OCI-LY1 (cell line): Measurements from ENCODE around the gene ZFPL1.

Source experiments
- H2AFZ ChIP-seq: fragments of 200-600 bp; sonication (generic), shearing (Covaris generic); 2 replicates; pipeline ENCODE4 v1.6.0; 2014; ENCODE audit warnings: antibody characterized with exemption, mild to moderate bottlenecking, low read length
- H3F3A ChIP-seq: fragments of 200-600 bp; sonication (generic), shearing (Covaris generic); 2 replicates; pipeline ENCODE4 v1.6.0; 2014; ENCODE audit warnings: mild to moderate bottlenecking, antibody characterized with exemption, low read length, moderate library complexity; ENCODE audit not compliant: insufficient read depth
- H3K27ac ChIP-seq: fragments of 200-600 bp; sonication (generic); 2 replicates; pipeline ENCODE4 v1.5.1; 2014; ENCODE audit warnings: low read length, mixed run types, mild to moderate bottlenecking, low read depth; ENCODE audit not compliant: poor library complexity, severe bottlenecking
- H3K27me3 ChIP-seq: fragments of 200-600 bp; sonication (generic); 2 replicates; pipeline ENCODE4 v1.6.0; 2014; ENCODE audit warnings: antibody characterized with exemption, mild to moderate bottlenecking, low read length, moderate library complexity; ENCODE audit not compliant: insufficient read depth
- H3K36me3 ChIP-seq: fragments of 200-600 bp; sonication (generic); 2 replicates; pipeline ENCODE4 v1.6.1; 2014; ENCODE audit warnings: mild to moderate bottlenecking, antibody characterized with exemption, low read length, moderate library complexity, mixed read lengths; ENCODE audit not compliant: insufficient read depth
- H3K4me1 ChIP-seq: fragments of 200-600 bp; sonication (generic); 2 replicates; pipeline ENCODE4 v1.5.1; 2014; ENCODE audit warnings: mild to moderate bottlenecking, low read length, moderate library complexity; ENCODE audit not compliant: insufficient read depth, severe bottlenecking
- H3K4me2 ChIP-seq: fragments of 200-600 bp; sonication (generic), shearing (Covaris generic); 2 replicates; pipeline ENCODE4 v1.6.1; 2014; ENCODE audit warnings: low read length
- H3K4me3 ChIP-seq: fragments of 200-600 bp; sonication (generic); 2 replicates; pipeline ENCODE4 v1.5.1; 2014; ENCODE audit warnings: low read length, low read depth, mild to moderate bottlenecking, mixed read lengths; ENCODE audit not compliant: poor library complexity, severe bottlenecking
- H3K79me2 ChIP-seq: fragments of 200-600 bp; shearing (Covaris generic); 2 replicates; pipeline ENCODE4 v1.6.1; 2016; ENCODE audit warnings: mixed run types, low read length, mixed read lengths; ENCODE audit not compliant: insufficient read depth
- H3K9ac ChIP-seq: fragments of 200-600 bp; sonication (generic), shearing (Covaris generic); 2 replicates; pipeline ENCODE4 v1.6.1; 2014; ENCODE audit warnings: mild to moderate bottlenecking, low read length, mixed read lengths
- H3K9me2 ChIP-seq: fragments of 200-600 bp; sonication (generic), shearing (Covaris generic); 2 replicates; pipeline ENCODE4 v1.6.1; 2014; ENCODE audit warnings: low read depth, mild to moderate bottlenecking, low read length, mixed read lengths
- H3K9me3 ChIP-seq: fragments of 200-600 bp; shearing (Covaris generic); 2 replicates; pipeline ENCODE4 v1.6.1; 2014; ENCODE audit warnings: low read length, mixed read lengths
- H4K20me1 ChIP-seq: fragments of 200-600 bp; sonication (generic), shearing (Covaris generic); 2 replicates; pipeline ENCODE4 v1.6.0; 2016; ENCODE audit warnings: mild to moderate bottlenecking, low read length; ENCODE audit not compliant: insufficient read depth
- EZH2 ChIP-seq: fragments of 200-600 bp; sonication (generic), shearing (Covaris generic); IDR thresholded peaks from 2 replicates; pipeline ENCODE4 v1.8.0; 2017; ENCODE audit warnings: borderline replicate concordance, mixed run types, mild to moderate bottlenecking, antibody characterized with exemption, low read length, moderate library complexity, mixed read lengths
- TF ChIP-seq, protein P1 (sequence below): fragments of 200-600 bp; sonication (generic), shearing (Covaris generic); IDR thresholded peaks from 2 replicates; pipeline ENCODE4 v1.5.1; 2017; ENCODE audit warnings: mild to moderate bottlenecking, antibody characterized with exemption, low read length, moderate library complexity, mixed read lengths

ZFPL1 gene

DNA sequence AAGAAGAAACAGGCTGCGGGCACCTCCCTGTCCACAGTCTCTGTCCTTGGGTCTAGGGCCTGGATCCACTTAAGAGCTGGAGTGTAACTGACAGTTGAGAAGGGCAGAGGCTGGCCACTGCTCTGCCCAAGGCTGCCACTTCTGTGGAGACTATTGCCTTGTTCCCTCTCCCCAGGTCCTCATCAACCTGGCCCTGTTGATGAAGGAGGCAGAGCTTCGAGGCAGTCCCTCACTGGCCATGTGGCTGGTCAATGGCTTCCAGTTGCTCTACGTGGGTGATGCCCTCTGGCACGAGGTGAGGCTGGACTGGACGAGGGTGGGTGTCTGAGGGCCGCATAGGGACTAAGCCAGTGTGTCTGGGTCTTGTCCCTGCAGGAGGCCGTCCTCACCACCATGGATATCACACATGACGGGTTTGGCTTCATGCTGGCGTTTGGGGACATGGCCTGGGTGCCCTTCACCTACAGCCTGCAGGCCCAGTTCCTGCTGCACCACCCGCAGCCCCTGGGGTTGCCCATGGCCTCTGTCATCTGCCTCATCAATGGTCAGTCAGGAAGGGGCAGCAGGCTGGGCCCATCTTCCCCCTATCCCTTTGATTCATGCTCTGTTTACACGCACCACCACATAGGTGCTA lies 30.6 kb downstream of the ZFPL1 start:
- Histone ChIP-seq H3K27ac (peak overlapping the region; percentile 98), H2AFZ (no peak overlapping the region), H3F3A (0 out of 2 replicates have a peak, but pooled peaks cover 5% of the 10 kb centered on the region), H3K4me3 (no peak overlapping the region), H3K9ac (no peak overlapping the region), H3K36me3 (peaks cover 50% of the 10 kb centered on the region), H3K27me3 (no peaks in the 10 kb centered on the region), H4K20me1 (no peaks in the 10 kb centered on the region), H3K79me2 (no peaks in the 10 kb centered on the region), H3K4me2 (no peak overlapping the region), H3K9me3 (no peaks in the 10 kb centered on the region), H3K4me1 (peaks cover 57% of the 10 kb centered on the region), H3K9me2 (no peaks in the 10 kb centered on the region)
- TF ChIP-seq EZH2 = no peak
- TF ChIP-seq, protein P1, sequence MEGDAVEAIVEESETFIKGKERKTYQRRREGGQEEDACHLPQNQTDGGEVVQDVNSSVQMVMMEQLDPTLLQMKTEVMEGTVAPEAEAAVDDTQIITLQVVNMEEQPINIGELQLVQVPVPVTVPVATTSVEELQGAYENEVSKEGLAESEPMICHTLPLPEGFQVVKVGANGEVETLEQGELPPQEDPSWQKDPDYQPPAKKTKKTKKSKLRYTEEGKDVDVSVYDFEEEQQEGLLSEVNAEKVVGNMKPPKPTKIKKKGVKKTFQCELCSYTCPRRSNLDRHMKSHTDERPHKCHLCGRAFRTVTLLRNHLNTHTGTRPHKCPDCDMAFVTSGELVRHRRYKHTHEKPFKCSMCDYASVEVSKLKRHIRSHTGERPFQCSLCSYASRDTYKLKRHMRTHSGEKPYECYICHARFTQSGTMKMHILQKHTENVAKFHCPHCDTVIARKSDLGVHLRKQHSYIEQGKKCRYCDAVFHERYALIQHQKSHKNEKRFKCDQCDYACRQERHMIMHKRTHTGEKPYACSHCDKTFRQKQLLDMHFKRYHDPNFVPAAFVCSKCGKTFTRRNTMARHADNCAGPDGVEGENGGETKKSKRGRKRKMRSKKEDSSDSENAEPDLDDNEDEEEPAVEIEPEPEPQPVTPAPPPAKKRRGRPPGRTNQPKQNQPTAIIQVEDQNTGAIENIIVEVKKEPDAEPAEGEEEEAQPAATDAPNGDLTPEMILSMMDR = no peak

DNA sequence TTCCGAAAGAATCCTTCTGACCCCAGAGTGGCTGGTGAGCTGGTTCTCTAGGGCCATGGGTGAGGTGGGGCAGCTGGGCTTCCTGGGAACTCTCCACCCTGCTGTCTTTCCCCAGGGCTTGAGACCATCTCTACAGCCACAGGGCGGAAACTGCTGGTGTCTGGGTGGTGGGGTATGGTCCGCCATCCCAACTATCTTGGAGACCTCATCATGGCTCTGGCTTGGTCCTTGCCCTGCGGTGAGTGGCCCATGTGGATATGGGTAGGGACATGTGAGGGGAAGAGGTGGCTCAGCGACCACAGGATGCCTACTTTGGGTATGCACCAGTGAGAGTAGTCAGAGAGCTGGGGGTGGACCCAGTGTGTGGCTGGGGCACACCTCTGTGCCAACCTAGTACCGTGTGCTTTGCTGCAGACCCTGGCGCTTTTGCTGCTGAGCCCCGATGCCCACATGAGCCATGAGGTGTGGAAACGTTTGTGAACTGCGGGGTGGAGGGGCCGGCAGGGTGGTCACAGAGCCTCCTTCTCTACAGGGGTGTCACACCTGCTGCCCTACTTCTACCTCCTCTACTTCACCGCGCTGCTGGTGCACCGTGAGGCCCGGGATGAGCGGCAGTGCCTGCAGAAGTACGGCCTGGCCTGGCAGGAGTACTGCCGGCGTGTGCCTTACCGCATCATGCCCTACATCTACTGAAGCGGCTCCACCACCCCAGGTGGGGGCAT lies 31.5 kb downstream of the ZFPL1 start:
- H3K9ac ChIP-seq = no peak overlapping the region; the same call in 1 of the 2 replicates
- 0 out of 2 replicates have a peak, but pooled peaks cover 5% of the 10 kb centered on the region for H3F3A ChIP-seq
- no peak overlapping the region for H3K27ac ChIP-seq

DNA sequence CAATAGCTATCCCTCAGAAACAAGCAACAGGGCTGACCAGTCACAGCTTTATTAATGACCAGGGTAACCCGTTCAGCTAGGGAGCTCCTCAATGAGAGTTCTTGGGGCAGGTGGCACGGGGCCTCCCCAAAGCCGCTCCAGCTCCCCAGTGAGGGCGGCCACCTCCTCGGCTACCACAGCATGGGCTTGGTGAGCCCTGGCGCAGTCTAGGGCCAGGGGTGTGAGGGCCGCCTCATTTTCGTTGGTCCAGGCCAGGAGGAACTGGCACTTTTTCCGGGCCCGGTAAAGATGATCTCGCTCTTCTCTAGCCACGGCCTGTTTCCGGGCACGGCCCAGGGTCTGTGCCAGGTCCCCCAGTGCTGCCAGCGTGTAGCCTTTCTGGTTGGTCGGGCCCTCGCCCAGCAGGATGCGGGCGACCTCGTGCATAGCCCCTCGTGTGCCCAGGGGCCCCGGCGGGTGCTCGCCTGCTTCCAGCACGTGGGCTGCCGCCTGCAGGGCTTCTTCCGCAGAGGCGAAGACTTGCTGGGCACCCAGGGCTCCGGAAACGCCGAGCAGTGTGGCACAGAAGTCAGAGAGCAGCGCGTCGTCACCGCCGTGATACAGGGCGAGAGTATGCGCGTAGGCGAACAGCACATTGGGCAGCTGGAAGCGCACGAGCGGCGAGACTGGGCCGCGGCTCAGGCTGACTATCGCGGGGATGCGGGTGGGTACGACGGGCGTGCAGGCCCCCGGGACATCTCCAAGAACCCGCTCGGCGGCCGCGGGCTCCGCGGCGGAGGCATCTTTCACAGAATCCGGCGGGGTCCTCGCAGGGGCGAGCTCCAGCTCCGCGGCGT lies 32.6 kb downstream of the ZFPL1 start:
- TF ChIP-seq EZH2 = no peak
- TF ChIP-seq, protein P1 = no peak
- H3K9me3 ChIP-seq = no peaks in the 10 kb centered on the region
- peak overlapping the region; percentile 80 for H3K4me2 ChIP-seq
- peaks cover 67% of the 10 kb centered on the region for H3K36me3 ChIP-seq
- H3K79me2 ChIP-seq = peaks cover 11% of the 10 kb centered on the region; the same call in 1 of the 2 replicates
- peak overlapping the region; percentile 70 for H3K4me3 ChIP-seq
- no peaks in the 10 kb centered on the region for H3K27me3 ChIP-seq
- 0 out of 2 replicates have a peak, but pooled peaks cover 5% of the 10 kb centered on the region for H3F3A ChIP-seq
- H2AFZ ChIP-seq = no peak overlapping the region
- H3K9ac ChIP-seq = peak overlapping the region; percentile 92
- H3K9me2 ChIP-seq = no peaks in the 10 kb centered on the region
- H4K20me1 ChIP-seq = no peaks in the 10 kb centered on the region
- peaks cover 61% of the 10 kb centered on the region for H3K4me1 ChIP-seq
- H3K27ac ChIP-seq = peak overlapping the region; percentile 85

More for the DNA sequence above, 31.5 kb downstream of the ZFPL1 start:
- no peaks in the 10 kb centered on the region for H4K20me1 ChIP-seq
- 0 out of 2 replicates have a peak, but pooled peaks cover under 1% of the 10 kb centered on the region for H3K79me2 ChIP-seq
- H3K27me3 ChIP-seq = no peaks in the 10 kb centered on the region
- peaks cover 63% of the 10 kb centered on the region for H3K4me1 ChIP-seq
- no peak overlapping the region for H2AFZ ChIP-seq
- H3K4me2 ChIP-seq = peak overlapping the region; percentile 80; the same call in 1 of the 2 replicates
- peak overlapping the region; percentile 70 for H3K4me3 ChIP-seq
- H3K9me2 ChIP-seq = no peaks in the 10 kb centered on the region
- peaks cover 57% of the 10 kb centered on the region for H3K36me3 ChIP-seq
- TF ChIP-seq, protein P1 = no peak
- no peak for TF ChIP-seq EZH2
- H3K9me3 ChIP-seq = no peaks in the 10 kb centered on the region
